Activated CD8-positive, alpha-beta memory T cell treated with anti-CD3 and anti-CD28 coated beads, Interleukin-2, amount 50 U/mL, for 24 hours (primary cell): ENCODE results near the gene TMPRSS7.

Source experiments
- DNase-seq: peaks from one replicate; pipeline ENCODE4 v3.0.0-alpha.2; 2020; ENCODE audit errors: extremely low read depth

Gene TMPRSS7

DNA sequence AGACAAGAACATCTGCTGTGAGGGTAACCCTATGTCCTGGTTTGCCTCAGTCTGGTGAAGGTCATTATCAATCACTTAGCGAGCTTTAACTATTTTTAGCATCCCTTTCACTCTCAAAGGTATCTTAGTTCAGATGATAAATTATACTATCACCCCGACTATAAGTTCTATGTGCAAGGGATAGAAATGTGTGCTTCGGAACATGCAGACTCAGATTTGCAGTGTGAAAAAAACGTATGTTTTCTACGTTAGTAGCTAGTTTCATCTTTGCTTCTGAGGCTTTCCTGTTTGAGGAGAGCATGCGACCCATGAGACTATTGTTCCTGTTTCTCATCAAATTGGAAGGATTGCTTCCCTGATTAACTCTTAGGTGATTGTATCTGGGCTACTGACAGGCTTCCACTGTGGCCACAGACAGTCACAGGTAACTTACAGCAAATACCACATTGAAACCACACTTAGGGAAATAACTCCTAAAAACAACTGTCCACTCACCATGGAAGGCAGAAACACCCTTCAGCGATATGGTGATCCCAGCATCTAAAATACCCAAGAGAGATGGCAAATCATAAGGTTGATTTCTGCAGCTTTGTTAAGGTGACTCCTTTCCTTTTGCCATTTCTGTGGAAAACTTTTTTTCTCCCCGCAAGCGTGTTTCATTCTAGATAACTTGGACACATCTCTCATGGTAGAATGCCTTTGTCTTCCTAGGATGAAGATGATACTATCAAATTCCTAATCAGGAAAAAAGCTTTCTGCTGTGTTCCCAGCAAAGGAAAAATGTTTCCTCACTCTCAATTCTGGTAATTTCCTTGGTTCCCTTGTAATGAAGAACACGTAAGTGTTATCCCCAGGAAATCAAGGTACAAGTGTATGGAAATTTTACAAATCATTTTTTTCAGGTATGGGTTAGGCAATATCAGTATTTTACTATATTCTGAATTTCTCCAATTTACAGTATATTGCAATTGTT is 93.3 kb downstream of the TMPRSS7 start:
- no peak for DNase-seq

DNA sequence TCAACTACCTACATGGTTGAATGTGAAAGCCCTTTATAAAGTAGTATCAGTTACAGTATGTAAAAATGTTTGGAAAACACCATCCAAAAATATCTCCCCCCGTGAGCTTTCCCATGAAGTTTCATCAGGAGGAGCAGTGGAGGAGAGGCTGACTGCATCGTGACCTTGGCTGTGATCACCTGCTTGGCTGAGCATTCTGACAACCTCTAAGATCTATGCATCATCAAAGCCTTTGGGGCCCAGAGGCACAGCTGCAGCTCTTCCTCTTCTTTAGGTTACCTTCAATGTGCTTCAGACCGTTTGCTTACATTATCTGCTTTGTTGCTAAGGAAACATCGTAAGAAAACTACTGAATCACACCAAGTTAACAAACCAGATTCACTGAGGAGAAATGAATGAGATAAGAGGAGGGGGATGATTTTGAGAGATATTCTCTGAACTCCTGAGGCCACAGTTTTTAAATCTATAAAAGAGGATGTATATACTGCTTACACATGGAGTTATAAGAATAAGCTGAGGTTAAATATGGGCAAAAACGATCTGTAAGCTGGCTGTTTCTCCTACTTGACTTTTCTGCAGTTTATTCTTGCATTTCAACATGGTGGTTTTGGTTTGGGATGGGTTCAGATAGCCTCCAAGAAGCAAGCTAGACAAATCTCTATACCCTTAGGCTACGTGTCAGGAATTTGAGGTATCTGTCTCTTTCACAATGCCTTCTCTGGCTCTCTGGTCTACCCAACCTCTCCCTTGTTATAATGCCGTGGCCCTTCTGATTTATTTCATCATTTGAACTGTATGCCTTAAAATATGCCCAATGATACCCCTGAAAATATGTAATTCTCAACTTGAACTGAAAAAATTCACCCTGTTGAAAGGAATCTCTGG is 94.5 kb downstream of the TMPRSS7 start:
- no peak for DNase-seq

DNA sequence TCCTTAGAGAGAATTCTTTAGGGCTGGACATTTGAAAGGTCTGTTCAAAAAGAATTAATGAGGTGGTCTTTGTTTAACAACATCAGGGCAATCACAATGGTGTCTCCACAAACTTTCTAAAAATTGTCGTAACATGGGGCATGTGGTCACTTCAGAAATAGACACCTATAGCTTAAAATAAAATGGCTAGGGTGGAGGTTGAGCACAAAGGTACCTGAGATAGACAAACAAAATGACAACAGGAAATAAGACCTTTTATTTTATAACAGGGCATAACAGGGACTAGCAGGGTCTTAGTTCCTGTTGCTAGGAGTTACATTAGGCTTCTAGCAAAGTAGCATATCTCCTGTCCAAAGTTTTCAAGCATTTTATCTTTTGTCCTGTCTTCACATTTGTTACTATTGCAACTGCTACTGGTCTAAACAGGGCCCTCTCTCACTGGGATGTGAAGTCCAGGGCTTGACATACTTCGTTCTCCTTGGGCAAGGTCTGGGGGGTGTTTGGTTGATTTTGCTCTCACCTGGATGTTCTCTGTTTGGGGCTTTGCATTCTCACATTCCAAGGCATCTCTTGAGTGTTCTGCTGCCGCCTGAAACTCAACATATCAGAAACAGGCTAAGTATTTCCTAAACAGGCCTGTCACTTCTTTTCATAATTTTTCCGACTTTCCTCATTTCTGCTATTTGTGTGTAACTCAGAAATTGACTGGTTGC is 95.5 kb downstream of the TMPRSS7 start:
- no peak for DNase-seq

GRCh38 chr3:112130638-112130993 is 96.1 kb downstream of the TMPRSS7 start:
- no peak for DNase-seq
